ENCODE data around the gene JAG1.

DNA sequence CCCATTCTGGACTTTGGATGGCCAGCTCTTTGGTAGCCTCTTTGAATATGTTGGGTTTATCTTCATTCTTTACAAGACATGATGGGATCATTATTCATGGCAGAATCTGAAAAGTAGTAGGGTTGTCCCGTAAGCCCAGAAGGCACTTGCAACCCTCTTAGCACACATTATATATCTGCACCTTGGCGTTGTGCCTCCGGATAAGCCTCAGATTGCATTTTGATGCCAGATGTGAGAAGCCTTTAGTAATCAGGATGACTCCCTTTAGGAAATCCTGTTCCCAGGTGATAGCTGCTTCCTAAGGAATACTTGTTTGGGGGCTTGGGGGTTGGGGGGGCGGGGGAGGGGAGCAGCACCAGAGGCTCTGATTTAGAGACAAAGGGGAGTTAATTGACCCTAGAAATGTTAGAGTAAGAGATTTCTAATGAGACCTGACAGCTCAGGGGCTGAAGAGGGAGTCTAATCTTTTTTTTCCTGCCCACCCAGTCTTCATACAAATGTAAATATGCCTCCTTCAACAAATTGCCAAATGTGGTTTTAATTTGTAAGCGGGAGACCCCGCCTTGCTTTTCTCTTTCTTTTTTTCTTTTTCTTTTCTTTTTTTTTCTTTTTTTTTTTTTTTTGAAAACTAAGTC is 55.1 kb downstream of the JAG1 start:
- TF ChIP-seq, protein P1, sequence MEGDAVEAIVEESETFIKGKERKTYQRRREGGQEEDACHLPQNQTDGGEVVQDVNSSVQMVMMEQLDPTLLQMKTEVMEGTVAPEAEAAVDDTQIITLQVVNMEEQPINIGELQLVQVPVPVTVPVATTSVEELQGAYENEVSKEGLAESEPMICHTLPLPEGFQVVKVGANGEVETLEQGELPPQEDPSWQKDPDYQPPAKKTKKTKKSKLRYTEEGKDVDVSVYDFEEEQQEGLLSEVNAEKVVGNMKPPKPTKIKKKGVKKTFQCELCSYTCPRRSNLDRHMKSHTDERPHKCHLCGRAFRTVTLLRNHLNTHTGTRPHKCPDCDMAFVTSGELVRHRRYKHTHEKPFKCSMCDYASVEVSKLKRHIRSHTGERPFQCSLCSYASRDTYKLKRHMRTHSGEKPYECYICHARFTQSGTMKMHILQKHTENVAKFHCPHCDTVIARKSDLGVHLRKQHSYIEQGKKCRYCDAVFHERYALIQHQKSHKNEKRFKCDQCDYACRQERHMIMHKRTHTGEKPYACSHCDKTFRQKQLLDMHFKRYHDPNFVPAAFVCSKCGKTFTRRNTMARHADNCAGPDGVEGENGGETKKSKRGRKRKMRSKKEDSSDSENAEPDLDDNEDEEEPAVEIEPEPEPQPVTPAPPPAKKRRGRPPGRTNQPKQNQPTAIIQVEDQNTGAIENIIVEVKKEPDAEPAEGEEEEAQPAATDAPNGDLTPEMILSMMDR (IDR thresholded peaks at IDR 0.05): no peak
- TF ChIP-seq POLR2AphosphoS5 (IDR thresholded peaks at IDR 0.05): no peak

All from prostate gland (tissue), 2 donors.